Naive thymus-derived CD4-positive, alpha-beta T cell (primary cell): Measurements from ENCODE around the gene PARM1. TPM values are rescaled to one million over a fixed set of nuclear protein-coding genes. Genes with fewer than 3 reads are reported as not detected.

Experiments
- polyA plus RNA-seq, 2 donors: library from polyadenylated mRNA; unstranded; fragments of 300-500 nt; fragmentation: Illumina TruSeq; gene quantifications; one replicate each; pipeline ENCODE4 v1.2.3, GENCODE V29; 2021
- total RNA-seq, 6 experiments: library from RNA in 5 of 6; stranded (reverse) in 5 of 6; gene quantifications; 1 replicate in 5 of 6; 2 replicates in 1 of 6; pipeline ENCODE4 v1.2.3 and lab custom pipeline; 2021 to 2026

Gene PARM1
- total and polyA plus RNA-seq, 7 experiments from 2014 or later = 0.03 to 0.91 (median 0.26) TPM; not detected in 3

Other genes with a start within 250 kb of the PARM1 start
- gene BTC, start 138.6 kb upstream of the PARM1 start, total RNA-seq = not detected
- not detected for gene BTC, start 138.6 kb upstream of the PARM1 start, polyA plus RNA-seq